ENCODE measurements around the gene ST7. TPM values are rescaled to one million over a fixed set of nuclear protein-coding genes. Genes with fewer than 3 reads are reported as not detected.

Gene ST7
- total RNA-seq, 1 experiment from 2014 or later: 19.6 TPM

GRCh38 chr7:117157241-117158209, 204.2 kb downstream of the ST7 start:
- ATAC-seq: no peak
- no peak for DNase-seq (ENCODE audit: low read depth, low spot score)
- intact Hi-C loops (cut with micrococcal nuclease; ENCODE audit: unreplicated experiment) (no loop called here), in situ Hi-C loops (cut with HindIII; ENCODE audit: low pct_unique_long_range_greater_than_20kb, low sequenced_read_pairs) (no loop called here)
- H3K4me1 ChIP-seq (ENCODE audit: control insufficient read depth, insufficient read depth, low read length): no peaks in the 10 kb centered on the region
- H3K9me3 ChIP-seq (ENCODE audit: control insufficient read depth, insufficient read depth, low read depth, low read length): no peaks in the 10 kb centered on the region
- BruUV-seq (replicated peaks): no TSS peak
- no peaks in the 10 kb centered on the region for H3K27me3 ChIP-seq (ENCODE audit: control insufficient read depth, insufficient read depth, low read length)
- H3K36me3 ChIP-seq (ENCODE audit: control insufficient read depth, insufficient read depth, low read length): no peaks in the 10 kb centered on the region
- H3K27ac ChIP-seq (ENCODE audit: low read length): no peak overlapping the region
- TF ChIP-seq CTCF (IDR thresholded peaks at IDR 0.05): peak; percentile 16; the same call in 1 of the 2 replicates
- TF ChIP-seq TCF7L2 (IDR thresholded peaks at IDR 0.05; ENCODE audit: low read depth, low read length): no peak
- no peak overlapping the region for H3K4me3 ChIP-seq (ENCODE audit: low read depth in 2 of 2, low read length in 2 of 2)
- ChIA-PET CTCF (no interaction called here), POLR2A (no interaction called here)

- Histone ChIP-seq H3K9me3 (ENCODE audit: control insufficient read depth, insufficient read depth, low read depth, low read length) (no peaks in the 10 kb centered on the region), H3K4me3 (ENCODE audit: low read depth in 2 of 2, low read length in 2 of 2) (no peak overlapping the region), H3K4me1 (ENCODE audit: control insufficient read depth, insufficient read depth, low read length) (no peaks in the 10 kb centered on the region), H3K27me3 (ENCODE audit: control insufficient read depth, insufficient read depth, low read length) (no peaks in the 10 kb centered on the region), H3K27ac (ENCODE audit: low read length) (no peak overlapping the region), H3K36me3 (ENCODE audit: control insufficient read depth, insufficient read depth, low read length) (no peaks in the 10 kb centered on the region)
- intact Hi-C loops (cut with micrococcal nuclease; ENCODE audit: unreplicated experiment) (no loop called here), in situ Hi-C loops (cut with HindIII; ENCODE audit: low pct_unique_long_range_greater_than_20kb, low sequenced_read_pairs) (no loop called here)
- ATAC-seq: no peak
- TF ChIP-seq REST (IDR thresholded peaks at IDR 0.05; ENCODE audit: insufficient read depth in 1 of 2, low read depth in 2 of 2, low read length in 1 of 2) (no peak), POLR2AphosphoS5 (IDR thresholded peaks at IDR 0.05; ENCODE audit: low read depth, low read length) (no peak), SIN3A (IDR thresholded peaks at IDR 0.05; ENCODE audit: borderline replicate concordance, insufficient read depth, low read depth, low read length) (no peak), CTCF (IDR thresholded peaks at IDR 0.05) (no peak), TCF7L2 (IDR thresholded peaks at IDR 0.05; ENCODE audit: low read depth, low read length) (no peak)
- DNase-seq (ENCODE audit: low read depth, low spot score): no peak
- CTCF ChIA-PET: no interaction called here
- no TSS peak for BruUV-seq (replicated peaks)
- POLR2A ChIA-PET: no interaction called here
Observed at GRCh38 chr7:117158941-117159697, 205.8 kb downstream of the ST7 start.

Measured in Panc1 (cell line).